Thyroid gland (tissue), 4 donors: ENCODE data around the gene DOCK9.

ENCODE experiments used
- POLR2A ChIP-seq, 2 donors: fragments of 450-650 bp; IDR thresholded peaks; one replicate each; pipeline ENCODE4 v1.6.1; 2017; ENCODE audit warnings: antibody characterized with exemption in 2 of 2, mild to moderate bottlenecking in 2 of 2, moderate library complexity in 1 of 2
- TF ChIP-seq, protein P1 (sequence below), 6 experiments: fragments of 200-600 bp in 3 of 6; fragments of 450-650 bp in 3 of 6; sonication (generic) in 3 of 6; IDR thresholded peaks; one replicate each; pipeline ENCODE4 v1.5.1; 2016 to 2019; ENCODE audit warnings: antibody characterized with exemption in 6 of 6, mild to moderate bottlenecking in 2 of 6, inconsistent platforms in 1 of 6, moderate library complexity in 1 of 6

DNA sequence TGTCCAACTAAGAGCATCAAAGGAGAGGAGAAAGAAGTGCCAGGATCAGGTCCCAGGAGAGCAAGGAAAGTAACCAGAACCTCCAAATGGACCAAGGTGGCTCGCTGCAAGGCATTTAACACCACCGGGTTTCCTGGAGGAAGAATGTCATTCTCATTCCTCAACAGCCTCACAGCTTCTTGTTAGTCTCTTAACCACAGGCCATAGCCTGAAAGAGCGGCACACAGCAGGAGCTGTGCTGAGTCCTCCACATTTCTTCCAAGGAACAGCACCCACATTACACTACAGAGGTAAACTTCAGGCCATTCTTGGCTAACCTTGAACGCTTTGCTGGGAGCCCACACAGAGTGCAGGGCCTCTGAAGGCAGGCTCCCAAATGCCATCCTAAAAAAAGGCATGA, 23.6 kb downstream of the DOCK9 start:
- no peak for TF ChIP-seq POLR2A (IDR thresholded peaks at IDR 0.05)
- TF ChIP-seq, protein P1, sequence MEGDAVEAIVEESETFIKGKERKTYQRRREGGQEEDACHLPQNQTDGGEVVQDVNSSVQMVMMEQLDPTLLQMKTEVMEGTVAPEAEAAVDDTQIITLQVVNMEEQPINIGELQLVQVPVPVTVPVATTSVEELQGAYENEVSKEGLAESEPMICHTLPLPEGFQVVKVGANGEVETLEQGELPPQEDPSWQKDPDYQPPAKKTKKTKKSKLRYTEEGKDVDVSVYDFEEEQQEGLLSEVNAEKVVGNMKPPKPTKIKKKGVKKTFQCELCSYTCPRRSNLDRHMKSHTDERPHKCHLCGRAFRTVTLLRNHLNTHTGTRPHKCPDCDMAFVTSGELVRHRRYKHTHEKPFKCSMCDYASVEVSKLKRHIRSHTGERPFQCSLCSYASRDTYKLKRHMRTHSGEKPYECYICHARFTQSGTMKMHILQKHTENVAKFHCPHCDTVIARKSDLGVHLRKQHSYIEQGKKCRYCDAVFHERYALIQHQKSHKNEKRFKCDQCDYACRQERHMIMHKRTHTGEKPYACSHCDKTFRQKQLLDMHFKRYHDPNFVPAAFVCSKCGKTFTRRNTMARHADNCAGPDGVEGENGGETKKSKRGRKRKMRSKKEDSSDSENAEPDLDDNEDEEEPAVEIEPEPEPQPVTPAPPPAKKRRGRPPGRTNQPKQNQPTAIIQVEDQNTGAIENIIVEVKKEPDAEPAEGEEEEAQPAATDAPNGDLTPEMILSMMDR (IDR thresholded peaks at IDR 0.05) = no peak
